LNCaP clone FGC (cell line): ENCODE results near the gene RSPH10B.
"Not testable (repeated sequence)": the region's sequence is repeated elsewhere in the genome, so short reads cannot be mapped to it uniquely, and the experiment has no call there.

ENCODE experiments used
- DNase-seq: peaks from one replicate; pipeline ENCODE4 v3.0.0-alpha.2; 2011; ENCODE audit warnings: low read depth
- H3K4me3 ChIP-seq: 2 replicates; pipeline ENCODE4 v1.5.1; 2011; ENCODE audit warnings: mild to moderate bottlenecking, low read depth, low read length, control low read depth
- TF ChIP-seq, protein P1 (sequence below): IDR thresholded peaks from 2 replicates; pipeline ENCODE4 v1.5.1; 2012; ENCODE audit warnings: mild to moderate bottlenecking; ENCODE audit not compliant: control insufficient read depth, insufficient read depth; ENCODE audit errors: extremely low read depth

Gene RSPH10B

DNA sequence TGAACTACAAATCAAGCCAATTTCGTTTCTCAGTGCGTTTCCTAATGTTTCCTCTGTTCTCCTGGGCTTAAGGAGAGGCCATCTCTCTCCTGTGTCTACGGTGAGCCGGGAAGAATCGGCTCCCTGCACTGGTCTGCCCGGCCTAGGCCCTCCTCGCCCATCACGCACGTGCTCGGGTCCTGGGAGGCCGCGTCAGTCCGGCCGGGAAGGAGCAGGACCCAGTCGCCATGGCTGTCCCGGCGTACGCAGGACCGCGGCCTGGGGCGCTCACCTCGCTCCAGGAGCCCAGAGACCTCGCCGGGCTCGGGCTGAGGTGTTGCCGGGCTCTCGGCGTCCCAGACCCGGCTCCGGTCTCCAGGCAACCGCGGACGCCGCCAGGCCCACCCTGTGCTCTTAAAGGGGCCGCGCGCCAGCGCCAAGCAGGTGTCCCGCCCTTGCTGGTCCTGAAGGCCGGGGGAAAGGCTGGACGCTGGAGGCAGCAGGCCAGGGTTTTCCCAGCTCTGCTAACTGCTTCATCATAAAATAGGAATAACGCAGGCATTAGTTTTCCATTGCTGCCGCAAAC lies at the start of gene RSPH10B:
TSS of gene RSPH10B (minus strand) at position 343 of the 565 bp plus-strand sequence. CDS start 3,573 bp downstream, outside the sequence.
- not testable (repeated sequence) for H3K4me3 ChIP-seq, DNase-seq

DNA sequence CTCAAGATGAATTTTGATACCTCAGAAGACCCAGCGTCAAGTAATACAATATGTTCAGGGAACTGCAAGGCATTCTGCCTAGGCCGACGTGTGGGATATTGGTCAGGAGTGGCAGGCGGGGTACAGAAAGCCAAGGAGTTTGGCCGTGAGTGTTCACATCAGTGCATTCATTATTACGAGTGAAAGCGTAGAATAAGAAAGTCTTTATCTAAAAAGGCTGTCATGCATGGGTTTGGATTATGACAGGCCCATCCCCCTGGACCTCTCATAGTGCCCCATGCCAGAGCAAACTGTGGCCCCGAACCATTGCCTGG lies 46.1 kb upstream of the RSPH10B start:
- DNase-seq = no peak
- TF ChIP-seq, protein P1, sequence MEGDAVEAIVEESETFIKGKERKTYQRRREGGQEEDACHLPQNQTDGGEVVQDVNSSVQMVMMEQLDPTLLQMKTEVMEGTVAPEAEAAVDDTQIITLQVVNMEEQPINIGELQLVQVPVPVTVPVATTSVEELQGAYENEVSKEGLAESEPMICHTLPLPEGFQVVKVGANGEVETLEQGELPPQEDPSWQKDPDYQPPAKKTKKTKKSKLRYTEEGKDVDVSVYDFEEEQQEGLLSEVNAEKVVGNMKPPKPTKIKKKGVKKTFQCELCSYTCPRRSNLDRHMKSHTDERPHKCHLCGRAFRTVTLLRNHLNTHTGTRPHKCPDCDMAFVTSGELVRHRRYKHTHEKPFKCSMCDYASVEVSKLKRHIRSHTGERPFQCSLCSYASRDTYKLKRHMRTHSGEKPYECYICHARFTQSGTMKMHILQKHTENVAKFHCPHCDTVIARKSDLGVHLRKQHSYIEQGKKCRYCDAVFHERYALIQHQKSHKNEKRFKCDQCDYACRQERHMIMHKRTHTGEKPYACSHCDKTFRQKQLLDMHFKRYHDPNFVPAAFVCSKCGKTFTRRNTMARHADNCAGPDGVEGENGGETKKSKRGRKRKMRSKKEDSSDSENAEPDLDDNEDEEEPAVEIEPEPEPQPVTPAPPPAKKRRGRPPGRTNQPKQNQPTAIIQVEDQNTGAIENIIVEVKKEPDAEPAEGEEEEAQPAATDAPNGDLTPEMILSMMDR = no peak
- no peak overlapping the region for H3K4me3 ChIP-seq

DNA sequence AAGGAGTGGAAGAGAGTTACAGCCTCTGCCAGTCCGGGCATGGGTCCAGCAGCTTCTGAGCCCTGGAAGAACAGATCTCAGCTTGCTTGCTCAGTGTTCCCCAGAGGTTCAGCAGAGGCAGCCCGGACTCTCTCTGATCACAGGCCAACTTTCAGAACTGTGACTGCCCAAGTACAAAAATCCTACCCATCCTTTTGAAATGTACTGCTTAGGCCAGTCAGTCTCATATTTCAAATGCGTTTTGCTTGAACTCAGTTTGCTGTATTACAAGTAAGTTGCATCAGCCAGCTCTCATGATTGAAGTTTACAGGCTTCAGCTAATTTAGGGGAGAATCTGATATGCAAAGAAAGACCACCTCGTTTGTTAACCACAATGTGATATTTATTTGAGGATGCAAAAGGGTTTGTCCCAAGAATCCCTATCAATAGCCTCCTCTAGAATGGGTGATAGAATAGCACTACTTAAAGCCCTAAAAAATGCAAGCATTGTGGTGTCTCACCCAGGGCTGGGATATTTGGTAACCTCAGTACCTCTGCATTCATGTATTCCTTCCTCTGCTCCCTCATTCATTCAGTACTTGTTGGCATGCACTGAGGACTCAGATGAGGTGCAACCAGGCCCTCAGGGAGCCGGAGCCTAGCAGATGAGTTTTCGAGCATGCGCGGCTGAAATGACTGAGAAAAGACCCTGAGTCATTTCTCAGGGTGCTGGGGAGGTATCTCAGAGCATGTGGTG lies 45.6 kb upstream of the RSPH10B start:
- H3K4me3 ChIP-seq = no peak overlapping the region
- TF ChIP-seq, protein P1 = no peak
- DNase-seq = peak; percentile 50

DNA sequence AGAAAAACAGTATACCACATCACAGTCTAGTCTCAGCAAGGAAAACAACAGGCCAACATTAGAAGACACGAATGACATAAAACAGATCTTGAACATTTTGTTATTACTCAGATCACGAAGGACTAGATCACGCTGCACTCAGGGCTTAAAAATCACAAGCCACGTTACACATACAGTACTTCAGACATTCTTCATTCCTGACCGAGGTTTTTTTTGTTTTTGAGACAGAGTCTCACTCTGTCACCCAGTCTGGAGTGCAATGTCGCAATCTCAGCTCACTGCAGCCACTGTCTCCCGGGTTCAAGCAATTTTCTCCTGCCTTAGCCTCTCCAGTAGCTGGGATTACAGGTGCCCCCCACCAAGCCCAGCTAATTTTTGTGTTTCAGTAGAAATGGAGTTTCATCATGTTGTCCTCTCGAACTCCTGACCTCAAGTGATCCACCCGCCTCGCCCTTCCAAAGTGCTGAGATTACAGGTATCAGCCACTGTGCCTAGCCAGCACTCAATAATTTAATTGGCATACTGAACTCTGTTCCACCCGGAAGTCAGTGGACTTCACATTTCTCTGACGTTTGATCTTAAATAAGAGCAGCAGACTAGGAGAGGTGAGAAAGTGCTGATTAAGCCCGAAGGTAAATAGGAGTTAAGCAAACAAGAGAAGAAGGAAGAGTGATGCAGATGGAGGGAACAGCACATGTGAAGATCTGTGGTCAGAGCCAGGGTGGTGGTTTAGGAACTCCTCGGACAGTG lies 42.0 kb upstream of the RSPH10B start:
- TF ChIP-seq, protein P1 = no peak
- H3K4me3 ChIP-seq = no peak overlapping the region
- no peak for DNase-seq

DNA sequence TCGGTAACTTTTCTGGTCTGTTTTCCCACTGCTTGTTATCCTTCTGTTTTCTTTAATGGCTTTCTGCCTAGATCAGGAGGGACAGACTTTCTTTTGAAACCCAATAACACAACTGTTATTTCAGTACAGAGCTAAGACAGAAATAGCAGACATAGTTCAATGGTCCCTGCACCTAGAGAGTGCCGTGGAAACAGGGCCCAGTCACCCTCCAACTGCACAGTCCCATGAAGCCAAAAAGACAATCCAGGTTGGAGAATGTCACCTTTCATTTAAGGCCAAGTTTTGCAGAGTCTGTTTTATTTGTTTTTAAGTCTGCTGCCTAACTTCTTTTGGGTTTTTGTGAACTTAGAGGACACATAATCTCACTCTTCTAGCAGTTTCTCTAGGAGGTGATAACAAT lies 41.1 kb upstream of the RSPH10B start:
- TF ChIP-seq, protein P1 = no peak
- DNase-seq = no peak
- no peak overlapping the region for H3K4me3 ChIP-seq

DNA sequence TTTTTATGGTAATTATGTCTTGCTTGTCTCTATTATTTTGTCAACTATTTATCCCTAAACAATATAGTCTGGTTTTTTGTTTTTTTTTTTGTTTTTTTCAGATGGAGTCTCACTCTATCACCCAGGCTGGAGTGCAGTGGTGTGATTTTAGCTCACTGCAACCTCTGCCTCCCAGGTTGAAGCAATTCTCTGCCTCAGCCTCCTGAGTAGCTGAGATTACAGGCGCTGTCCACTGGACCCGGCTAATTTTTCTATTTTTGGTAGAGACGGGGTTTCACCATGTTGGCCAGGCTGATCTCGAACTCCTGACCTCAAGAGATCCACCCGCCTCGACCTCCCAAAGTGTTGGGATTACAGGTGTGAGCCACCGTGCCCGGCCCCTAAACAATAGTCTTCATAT lies 39.9 kb upstream of the RSPH10B start:
- not testable (repeated sequence) for DNase-seq
- peak overlapping the region; percentile 93 for H3K4me3 ChIP-seq

DNA sequence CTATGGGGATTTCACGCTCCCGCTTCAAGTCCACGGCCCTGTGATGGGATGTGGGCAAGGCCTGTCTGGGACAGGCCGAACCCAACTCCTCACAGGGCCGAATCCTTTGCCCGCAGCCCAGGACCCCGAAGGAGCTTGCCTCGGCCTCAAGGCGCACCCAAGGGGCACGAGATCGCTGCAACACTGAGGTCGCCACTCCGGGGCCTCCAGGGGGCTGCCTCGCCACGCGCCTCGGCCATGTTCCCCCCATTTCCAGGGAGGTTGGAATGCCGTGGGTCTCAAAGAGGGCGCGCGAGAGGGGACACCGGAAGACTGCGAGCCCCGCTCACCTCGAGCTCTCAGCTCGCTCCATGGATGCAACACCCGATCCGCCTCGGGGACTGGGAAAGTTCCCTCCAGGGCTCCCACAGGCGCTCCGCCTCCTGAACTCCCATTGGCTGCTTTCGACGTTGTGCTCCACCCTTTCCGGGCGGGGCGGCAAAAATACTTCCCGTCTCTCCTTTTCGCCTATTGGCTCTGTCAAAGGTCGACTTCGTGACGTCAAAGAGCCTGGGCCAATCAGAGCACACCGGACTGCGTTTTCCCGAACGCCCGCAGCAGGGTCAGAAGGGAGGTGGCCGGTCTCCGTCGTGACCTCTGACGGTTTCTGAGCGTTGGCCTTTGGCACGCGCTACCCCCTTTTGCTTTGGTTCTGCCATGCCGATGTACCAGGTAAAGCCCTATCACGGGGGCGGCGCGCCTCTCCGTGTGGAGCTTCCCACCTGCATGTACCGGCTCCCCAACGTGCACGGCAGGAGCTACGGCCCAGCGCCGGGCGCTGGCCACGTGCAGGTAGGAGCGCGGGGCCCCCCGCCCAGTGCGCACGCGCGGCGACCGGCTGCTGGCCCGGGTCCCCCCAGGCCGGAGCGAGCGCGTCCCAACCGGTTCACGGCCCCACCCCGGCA lies 38.5 kb upstream of the RSPH10B start, which contains the start of the genes AIMP2 and PMS2:
TSS of gene AIMP2 (plus strand) at position 605 of the 944 bp plus-strand sequence. CDS start at position 697, 92 bp downstream.
TSS of gene PMS2 (minus strand) at position 382 of the 944 bp plus-strand sequence. CDS start at position 352, 30 bp downstream.
- TF ChIP-seq, protein P1 = no peak
- peak; percentile 98 for DNase-seq
- H3K4me3 ChIP-seq = peak within 1 kb of the TSS; percentile 93

DNA sequence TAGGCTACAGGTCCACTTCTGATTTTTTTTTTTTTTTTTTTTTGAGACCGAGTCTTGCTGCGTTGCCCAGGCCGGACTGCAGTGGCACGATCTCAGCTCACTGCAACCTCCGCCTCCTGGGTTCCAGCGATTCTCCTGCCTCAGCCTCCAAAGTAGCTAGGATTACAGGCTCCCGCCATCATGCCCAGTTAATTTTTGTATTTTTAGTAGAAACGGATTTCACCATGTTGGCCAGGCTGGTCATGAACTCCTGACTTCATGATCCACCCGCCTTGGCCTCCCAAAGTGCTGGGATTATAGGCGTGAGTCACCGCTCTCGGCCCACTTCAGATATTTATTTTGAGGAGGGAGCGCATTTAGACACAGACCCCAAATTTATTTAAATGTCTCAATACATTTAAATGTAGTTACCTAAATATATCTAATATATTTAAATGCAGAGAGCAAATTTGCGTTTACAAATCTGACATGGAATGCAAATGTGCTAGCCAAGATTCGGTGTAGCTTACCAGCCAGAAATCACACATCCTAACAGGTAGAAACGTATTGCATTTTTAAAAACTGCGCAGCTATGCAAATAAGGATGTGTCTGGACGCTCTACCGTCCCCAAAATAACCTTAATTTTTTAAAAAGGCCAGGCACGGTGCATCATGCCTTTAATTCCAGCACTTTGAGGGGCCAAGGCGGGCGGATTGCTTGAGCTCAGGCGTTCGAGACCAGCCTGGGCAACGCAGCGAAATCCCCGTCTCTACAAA lies 37.5 kb upstream of the RSPH10B start:
- DNase-seq = not testable (repeated sequence)
- peak overlapping the region; percentile 93 for H3K4me3 ChIP-seq
